OCI-LY7 (cell line): ENCODE data around the gene FAM120A. TPM values are rescaled to one million over a fixed set of nuclear protein-coding genes. Genes with fewer than 3 reads are reported as not detected.

ENCODE experiments used
- BruUV-seq: library from RNA; stranded (reverse); fragments of 400-500 nt; replicated peaks from 2 replicates; lab custom pipeline; 2021; lab: Mats Ljungman, UMichigan
- CTCF ChIA-PET: fragments of 300-600 bp; sonication (Branson Sonifier 250); formaldehyde crosslinking; loops from one replicate; lab custom pipeline; 2022; ENCODE audit warnings: antibody characterized with exemption; ENCODE audit not compliant: unreplicated experiment; lab: Charles Lee
- POLR2A ChIA-PET: fragments of 300-600 bp; sonication (Branson Sonifier 250); formaldehyde crosslinking; loops from one replicate; lab custom pipeline; 2022; ENCODE audit warnings: antibody characterized with exemption; lab: Charles Lee
- DNase-seq: peaks from one replicate; pipeline ENCODE4 v3.0.0-alpha.2; 2015; ENCODE audit warnings: low spot score
- H2AFZ ChIP-seq: fragments of 200-600 bp; sonication (generic), shearing (Covaris generic); 2 replicates; pipeline ENCODE4 v1.6.1; 2014; ENCODE audit warnings: mild to moderate bottlenecking, antibody characterized with exemption, low read length, moderate library complexity
- H3K27ac ChIP-seq: fragments of 200-600 bp; sonication (generic); 2 replicates; pipeline ENCODE4 v1.5.1; 2014; ENCODE audit warnings: mixed run types, low read depth, mild to moderate bottlenecking, moderate library complexity, low read length, inconsistent platforms; ENCODE audit not compliant: poor library complexity, severe bottlenecking
- H3K36me3 ChIP-seq: fragments of 200-600 bp; sonication (generic); 2 replicates; pipeline ENCODE4 v1.6.1; 2014; ENCODE audit warnings: mild to moderate bottlenecking, antibody characterized with exemption, low read length, moderate library complexity, mixed read lengths; ENCODE audit not compliant: insufficient read depth
- H3K4me1 ChIP-seq: fragments of 200-600 bp; sonication (generic); 2 replicates; pipeline ENCODE4 v1.5.1; 2014; ENCODE audit warnings: mild to moderate bottlenecking, low read length; ENCODE audit not compliant: insufficient read depth, poor library complexity, severe bottlenecking
- H3K4me2 ChIP-seq: fragments of 200-600 bp; sonication (generic); 2 replicates; pipeline ENCODE4 v1.6.1; 2014; ENCODE audit warnings: mild to moderate bottlenecking, low read length
- H3K4me3 ChIP-seq: fragments of 200-600 bp; sonication (generic); 2 replicates; pipeline ENCODE4 v1.5.1; 2014; ENCODE audit warnings: mild to moderate bottlenecking, low read depth, low read length; ENCODE audit not compliant: poor library complexity, severe bottlenecking
- H3K79me2 ChIP-seq: fragments of 200-600 bp; sonication (generic); 2 replicates; pipeline ENCODE4 v1.6.1; 2016; ENCODE audit warnings: low read depth, mild to moderate bottlenecking, low read length, moderate library complexity, mixed read lengths; ENCODE audit not compliant: insufficient read depth
- H3K9me2 ChIP-seq: fragments of 200-600 bp; sonication (generic); 2 replicates; pipeline ENCODE4 v1.6.1; 2016; ENCODE audit warnings: mild to moderate bottlenecking, low read length, mixed read lengths; ENCODE audit not compliant: insufficient read depth
- H3K9me3 ChIP-seq: fragments of 200-600 bp; sonication (generic); 2 replicates; pipeline ENCODE4 v1.6.1; 2014; ENCODE audit warnings: mild to moderate bottlenecking, mixed run types, low read length, mixed read lengths
- H4K20me1 ChIP-seq: fragments of 200-600 bp; sonication (generic); 2 replicates; pipeline ENCODE4 v1.6.1; 2014; ENCODE audit warnings: mild to moderate bottlenecking, antibody characterized with exemption, low read length, moderate library complexity, mixed read lengths; ENCODE audit not compliant: insufficient read depth
- EZH2phosphoT487 ChIP-seq: fragments of 200-600 bp; sonication (generic); IDR thresholded peaks from 2 replicates; pipeline ENCODE4 v1.6.1; 2018; ENCODE audit warnings: low read depth, borderline replicate concordance, mild to moderate bottlenecking, mixed run types, antibody characterized with exemption, low read length, moderate library complexity, mixed read lengths
- intact Hi-C: fragments of 100-400 bp; cut with micrococcal nuclease; formaldehyde crosslinking; loops from one replicate; pipeline ENCODE4 v1.10.0; 2022; ENCODE audit not compliant: unreplicated experiment
- total RNA-seq, 2 experiments: library from RNA; depleted of rRNA in 1 of 2; stranded (reverse); fragments of >200 nt in 1 of 2; shearing (Covaris generic) in 1 of 2; gene quantifications; 2 replicates each; pipeline ENCODE4 v1.2.3, GENCODE V29; 2014 to 2022
- TF ChIP-seq, protein P1 (sequence below): fragments of 200-600 bp; sonication (generic); conservative IDR thresholded peaks from 2 replicates; pipeline ENCODE4 v1.5.1; 2014; ENCODE audit warnings: mild to moderate bottlenecking, antibody characterized with exemption, low read length, moderate library complexity, mixed read lengths

FAM120A gene
- total RNA-seq, 2 experiments from 2014 or later, result 81.9 to 104 TPM

DNA sequence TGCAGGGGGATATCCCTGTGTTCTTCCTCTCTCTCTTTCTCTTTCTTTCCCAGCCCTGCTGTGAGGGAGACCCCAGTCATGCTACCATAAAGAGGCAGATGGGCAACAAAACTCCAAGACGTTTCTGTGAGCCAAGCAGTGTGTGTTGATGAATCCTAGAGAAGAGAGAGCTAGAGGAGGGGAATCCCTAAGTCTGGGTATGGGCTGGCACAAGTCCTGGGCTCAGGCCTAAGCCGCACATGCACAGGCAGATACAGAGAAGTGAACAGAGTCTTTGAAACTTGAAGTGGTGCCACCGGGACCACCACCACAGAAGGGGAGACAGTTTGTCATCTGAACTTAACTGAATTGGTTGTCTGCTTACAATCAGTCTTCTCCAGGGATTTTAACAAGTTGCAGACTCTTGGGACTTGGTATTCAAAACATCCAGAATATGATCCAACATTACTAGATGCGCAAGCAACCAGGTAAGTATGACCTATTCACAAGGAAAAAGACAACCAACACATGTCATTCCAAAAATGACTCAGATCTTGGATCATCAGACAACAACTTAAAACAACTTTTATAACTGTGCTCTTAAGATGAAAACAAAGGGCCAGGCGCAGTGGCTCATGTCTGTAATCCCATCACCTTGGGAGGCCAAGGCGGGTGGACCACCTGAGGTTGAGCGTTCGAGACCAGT is 10.4 kb upstream of the FAM120A start:
- intact Hi-C loops, result no loop called here
- no TSS peak for BruUV-seq
- Histone ChIP-seq H2AFZ (no peak overlapping the region), H3K36me3 (peaks cover 13% of the 10 kb centered on the region), H3K27ac (no peak overlapping the region), H3K4me1 (no peaks in the 10 kb centered on the region), H3K79me2 (no peaks in the 10 kb centered on the region), H3K4me3 (no peak overlapping the region), H3K9me3 (no peaks in the 10 kb centered on the region), H3K4me2 (no peak overlapping the region), H3K9me2 (no peaks in the 10 kb centered on the region), H4K20me1 (no peaks in the 10 kb centered on the region)
- CTCF ChIA-PET, result no interaction called here
- POLR2A ChIA-PET, result no interaction called here
- TF ChIP-seq, protein P1, sequence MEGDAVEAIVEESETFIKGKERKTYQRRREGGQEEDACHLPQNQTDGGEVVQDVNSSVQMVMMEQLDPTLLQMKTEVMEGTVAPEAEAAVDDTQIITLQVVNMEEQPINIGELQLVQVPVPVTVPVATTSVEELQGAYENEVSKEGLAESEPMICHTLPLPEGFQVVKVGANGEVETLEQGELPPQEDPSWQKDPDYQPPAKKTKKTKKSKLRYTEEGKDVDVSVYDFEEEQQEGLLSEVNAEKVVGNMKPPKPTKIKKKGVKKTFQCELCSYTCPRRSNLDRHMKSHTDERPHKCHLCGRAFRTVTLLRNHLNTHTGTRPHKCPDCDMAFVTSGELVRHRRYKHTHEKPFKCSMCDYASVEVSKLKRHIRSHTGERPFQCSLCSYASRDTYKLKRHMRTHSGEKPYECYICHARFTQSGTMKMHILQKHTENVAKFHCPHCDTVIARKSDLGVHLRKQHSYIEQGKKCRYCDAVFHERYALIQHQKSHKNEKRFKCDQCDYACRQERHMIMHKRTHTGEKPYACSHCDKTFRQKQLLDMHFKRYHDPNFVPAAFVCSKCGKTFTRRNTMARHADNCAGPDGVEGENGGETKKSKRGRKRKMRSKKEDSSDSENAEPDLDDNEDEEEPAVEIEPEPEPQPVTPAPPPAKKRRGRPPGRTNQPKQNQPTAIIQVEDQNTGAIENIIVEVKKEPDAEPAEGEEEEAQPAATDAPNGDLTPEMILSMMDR, result no peak
- TF ChIP-seq EZH2phosphoT487, result no peak
- no peak for DNase-seq

DNA sequence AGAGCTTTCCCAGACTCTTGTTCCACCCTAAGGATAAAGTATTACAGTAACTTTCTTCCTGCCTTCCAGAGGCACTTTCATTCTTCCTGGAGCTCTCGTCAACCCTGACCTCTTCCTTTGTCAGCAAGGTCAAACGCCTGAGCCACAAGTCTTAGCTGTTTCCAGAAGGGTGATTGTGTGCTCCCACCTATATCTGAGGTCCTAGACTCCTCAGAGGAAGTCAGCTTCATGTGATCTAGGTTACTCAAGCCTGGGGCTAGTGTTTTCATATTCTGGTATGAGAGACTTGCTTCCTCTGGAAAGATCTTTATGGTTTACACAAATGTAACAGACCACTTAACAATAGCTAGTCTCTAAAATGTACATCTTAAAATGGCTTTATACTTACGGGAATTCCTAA is 5.4 kb upstream of the FAM120A start:
- Histone ChIP-seq H3K79me2 (peaks cover 24% of the 10 kb centered on the region), H3K9me2 (no peaks in the 10 kb centered on the region), H2AFZ (no peak overlapping the region), H3K36me3 (peaks cover 54% of the 10 kb centered on the region), H3K4me3 (no peak overlapping the region), H3K4me2 (no peak overlapping the region), H3K4me1 (peaks cover 13% of the 10 kb centered on the region), H3K27ac (no peak overlapping the region), H4K20me1 (no peaks in the 10 kb centered on the region), H3K9me3 (no peaks in the 10 kb centered on the region)
- intact Hi-C loops, result no loop called here
- BruUV-seq, result no TSS peak
- no peak for DNase-seq
- POLR2A ChIA-PET, result interaction anchor here (0.7 kb wide), 1 partner anchor 19 kb away, joined by 3 read pairs; no protein-coding TSS in a partner anchor
- CTCF ChIA-PET, result no interaction called here
- TF ChIP-seq, protein P1, result no peak
- no peak for TF ChIP-seq EZH2phosphoT487

DNA sequence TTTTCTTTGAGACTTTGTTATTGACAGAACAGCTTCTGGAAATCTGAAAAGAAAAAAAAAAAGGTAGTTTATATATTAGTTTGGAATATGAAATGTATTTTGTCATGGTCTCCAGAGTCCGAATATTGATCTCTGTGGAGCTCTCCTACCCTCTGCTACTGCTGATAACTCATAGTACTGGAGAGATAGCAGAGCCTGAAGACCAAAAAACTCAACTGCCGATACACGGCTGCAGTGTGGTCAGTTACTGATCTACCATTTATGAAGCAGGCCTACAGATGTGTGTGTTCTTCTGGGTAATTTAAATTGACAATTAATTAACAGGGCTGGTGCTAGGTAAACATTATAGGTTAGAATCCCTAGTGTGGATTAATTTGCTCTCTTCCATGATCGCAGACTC is 3.8 kb upstream of the FAM120A start:
- intact Hi-C loops, result no loop called here
- Histone ChIP-seq H3K4me1 (peaks cover 13% of the 10 kb centered on the region), H3K4me2 (no peak overlapping the region), H2AFZ (no peak overlapping the region), H3K9me2 (no peaks in the 10 kb centered on the region), H3K27ac (no peak overlapping the region), H3K9me3 (no peaks in the 10 kb centered on the region), H4K20me1 (no peaks in the 10 kb centered on the region), H3K36me3 (peaks cover 57% of the 10 kb centered on the region), H3K79me2 (peaks cover 33% of the 10 kb centered on the region), H3K4me3 (no peak overlapping the region)
- ChIA-PET POLR2A (no interaction called here), CTCF (no interaction called here)
- BruUV-seq, result no TSS peak
- TF ChIP-seq, protein P1, result no peak
- no peak for TF ChIP-seq EZH2phosphoT487
- no peak for DNase-seq
